ENCODE measurements around the gene ECSCR.
A peak's percentile ranks its signal among the peaks of the same experiment; 100 is the strongest.

ECSCR gene

DNA sequence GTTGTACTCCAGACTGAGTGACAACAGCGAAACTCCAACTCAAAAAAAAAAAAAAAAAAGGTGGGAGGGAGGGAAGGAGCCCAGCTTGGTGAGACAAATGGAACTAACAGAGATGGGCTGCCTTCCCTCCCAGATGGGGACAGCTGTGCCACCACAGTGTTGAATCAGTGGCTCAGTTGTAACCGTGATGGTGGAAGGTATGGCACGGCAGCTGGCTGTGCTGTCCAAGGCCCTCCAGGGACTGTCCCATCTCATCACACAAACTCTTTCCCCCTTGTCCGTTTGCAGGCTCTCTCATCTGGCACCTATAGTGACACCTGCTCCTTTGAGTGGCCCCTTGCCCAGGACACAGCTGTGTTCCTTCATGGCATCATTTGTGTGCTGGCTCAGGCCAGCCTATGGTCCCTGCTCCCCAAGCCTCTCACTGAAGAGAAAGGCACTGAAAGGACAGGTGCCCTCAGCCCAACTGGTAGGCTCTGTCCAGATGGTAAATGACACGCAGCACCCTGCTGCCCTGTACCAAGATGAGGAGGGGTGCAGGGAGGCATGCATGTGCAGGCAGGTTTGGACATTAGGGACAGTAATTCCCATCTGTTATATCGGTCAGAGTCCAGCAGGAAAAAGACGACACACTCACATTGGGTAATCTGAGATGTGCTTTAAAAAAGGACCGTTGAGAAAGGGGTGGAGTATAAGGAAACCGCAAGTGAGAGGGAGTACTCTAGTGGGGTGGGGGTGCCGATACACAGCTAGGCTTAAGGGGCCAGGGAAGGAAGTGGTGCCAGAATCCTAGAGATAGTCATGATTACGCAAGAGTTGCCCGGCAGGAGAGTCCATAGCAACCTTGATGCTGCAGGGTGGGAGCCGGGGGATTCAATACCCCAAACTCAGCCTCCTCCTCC, 12.6 kb upstream of the ECSCR start:
- DNase-seq (ENCODE audit: low read depth), result no peak

DNA sequence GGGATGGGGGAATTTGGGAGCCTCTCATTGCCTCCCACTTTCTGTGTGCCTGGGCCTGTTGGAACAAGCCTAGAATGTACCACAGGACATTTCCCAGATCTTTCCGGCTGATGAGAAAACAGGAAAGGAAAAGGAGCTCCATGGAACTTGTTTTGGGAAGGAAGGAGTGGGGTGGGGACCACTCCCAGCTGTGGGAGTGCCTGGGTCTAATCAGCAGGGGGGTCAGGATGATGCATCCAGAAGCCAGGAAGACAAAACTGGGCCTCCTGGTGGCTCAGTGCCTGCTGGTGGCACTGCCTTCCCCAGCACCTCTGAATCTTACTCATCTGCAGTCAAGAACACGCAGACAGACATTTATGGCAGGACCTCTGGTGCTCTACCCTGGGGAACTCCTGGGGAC, 11.0 kb upstream of the ECSCR start:
- DNase-seq (ENCODE audit: low read depth), result no peak

DNA sequence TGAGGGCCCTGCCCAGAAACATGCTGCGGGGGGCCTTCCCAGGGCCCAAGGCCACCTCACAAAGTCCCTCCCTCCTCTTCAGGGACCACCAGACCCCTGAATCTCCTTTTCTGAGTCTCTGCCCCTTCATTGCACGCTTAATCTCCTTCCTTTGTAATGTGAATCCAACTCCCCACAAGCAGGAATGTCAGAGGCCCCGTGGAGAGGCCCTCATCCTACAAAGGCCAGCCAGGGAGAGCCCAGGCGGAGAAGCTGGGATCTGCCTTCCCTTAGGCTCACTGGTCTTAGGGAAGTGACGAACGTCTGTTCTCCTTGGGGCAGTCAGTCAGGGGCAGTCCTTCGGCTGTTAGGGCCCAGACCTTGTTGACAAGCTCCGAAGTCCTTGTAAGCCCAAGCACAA, 10.6 kb upstream of the ECSCR start:
- DNase-seq (ENCODE audit: low read depth), result no peak

DNA sequence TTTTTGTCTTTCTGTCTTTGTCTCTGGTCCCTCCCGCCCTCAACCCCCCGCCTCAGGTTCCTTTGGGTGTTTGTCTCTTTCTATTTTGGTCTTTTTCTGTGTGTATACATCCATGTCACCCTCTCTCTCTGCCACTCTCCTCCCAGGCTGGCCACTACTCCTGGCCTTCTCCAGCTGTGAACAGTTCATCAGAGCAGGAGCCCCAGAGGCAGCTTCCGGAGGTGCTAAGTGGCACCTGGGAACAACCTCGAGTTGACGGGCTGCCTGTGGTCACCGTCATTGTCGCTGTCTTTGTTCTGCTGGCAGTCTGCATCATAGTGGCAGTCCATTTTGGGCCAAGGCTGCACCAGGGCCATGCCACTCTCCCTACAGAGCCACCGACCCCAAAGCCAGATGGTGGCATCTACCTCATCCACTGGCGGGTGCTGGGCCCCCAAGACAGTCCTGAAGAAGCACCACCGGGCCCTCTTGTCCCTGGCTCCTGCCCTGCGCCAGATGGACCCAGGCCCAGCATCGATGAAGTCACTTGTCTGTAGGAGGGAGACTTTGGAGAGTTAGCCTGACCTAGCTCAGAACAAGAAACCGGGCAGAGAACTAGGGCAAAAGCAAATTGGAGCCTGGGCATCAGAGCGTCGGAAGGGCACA, 10.0 kb upstream of the ECSCR start:
- no peak for DNase-seq (ENCODE audit: low read depth)

DNA sequence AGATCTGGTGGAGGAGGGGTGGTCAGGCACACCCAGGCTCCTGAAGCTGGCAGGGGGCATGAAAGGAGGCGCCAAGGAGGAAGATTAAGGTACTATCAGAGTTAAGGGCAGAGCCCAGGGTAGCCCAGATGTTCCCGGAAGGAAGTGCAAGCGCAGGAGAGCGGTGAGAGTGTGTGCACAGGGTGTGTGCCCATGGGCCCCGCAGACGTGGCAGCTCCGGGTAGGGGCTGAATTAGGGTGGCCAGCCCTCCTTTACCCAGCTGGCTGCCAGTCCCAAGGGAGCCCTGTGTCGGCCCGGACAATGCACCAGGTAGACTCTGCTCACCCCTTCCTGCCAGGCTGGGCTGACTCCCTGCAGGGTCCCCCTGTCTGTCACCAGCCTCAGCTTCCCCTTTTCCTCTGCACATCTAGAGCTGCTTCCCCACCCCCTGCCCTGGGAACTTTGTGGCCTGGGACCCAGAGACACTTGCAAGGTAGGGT, 8.3 kb upstream of the ECSCR start, which contains the start of gene SMIM33:
Gene SMIM33, plus strand, starts transcription at position 184 of the 480 bp plus-strand sequence. Its CDS starts 118 bp downstream, at position 302.
- peak; percentile 27 for DNase-seq (ENCODE audit: low read depth)

DNA sequence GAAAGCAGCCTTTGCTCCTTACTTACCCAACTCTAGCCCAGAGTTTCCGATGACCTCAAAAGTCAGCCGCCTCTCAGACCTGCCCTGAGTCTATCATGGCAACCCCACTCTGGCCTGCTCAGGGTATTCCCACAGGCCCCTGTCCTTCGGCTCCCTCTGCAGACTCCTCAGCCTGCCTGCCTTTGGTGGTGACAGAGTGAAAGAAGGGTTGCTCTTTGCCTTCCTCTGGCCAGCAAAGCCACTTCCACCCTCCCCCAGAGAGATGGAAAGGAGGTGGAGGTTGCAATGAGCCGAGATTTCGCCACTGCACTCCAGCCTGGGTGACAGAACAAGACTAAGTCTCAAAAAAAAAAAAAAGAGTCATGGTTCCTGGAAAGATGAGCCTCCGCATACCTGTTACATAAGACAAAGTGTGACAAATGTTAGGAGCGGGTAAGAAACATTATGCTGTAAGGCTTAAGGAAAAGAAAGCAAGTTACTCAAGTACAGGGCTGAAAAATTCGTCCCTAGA, 5.9 kb upstream of the ECSCR start:
- no peak for DNase-seq (ENCODE audit: low read depth)

DNA sequence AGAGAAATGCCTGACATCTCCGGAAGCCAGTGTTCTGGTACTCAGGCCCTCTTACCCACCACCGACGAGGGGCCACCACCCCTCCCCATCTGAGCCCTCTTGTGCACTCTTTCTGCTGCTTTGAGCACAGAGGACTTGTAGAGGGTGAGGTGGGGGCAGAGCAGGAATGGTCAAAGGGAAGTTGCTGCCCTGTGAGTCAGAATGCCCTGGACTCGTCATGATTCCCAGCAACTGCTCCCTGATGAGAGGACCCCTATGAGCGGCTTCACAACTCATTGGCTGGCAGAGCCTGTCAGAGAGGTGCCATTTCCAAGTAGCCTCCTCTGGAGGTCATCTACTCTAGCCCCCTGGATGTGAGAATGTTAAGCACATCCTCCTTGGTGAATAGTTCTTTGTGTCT, 845 bp downstream of the ECSCR start:
- no peak for DNase-seq (ENCODE audit: low read depth)

DNA sequence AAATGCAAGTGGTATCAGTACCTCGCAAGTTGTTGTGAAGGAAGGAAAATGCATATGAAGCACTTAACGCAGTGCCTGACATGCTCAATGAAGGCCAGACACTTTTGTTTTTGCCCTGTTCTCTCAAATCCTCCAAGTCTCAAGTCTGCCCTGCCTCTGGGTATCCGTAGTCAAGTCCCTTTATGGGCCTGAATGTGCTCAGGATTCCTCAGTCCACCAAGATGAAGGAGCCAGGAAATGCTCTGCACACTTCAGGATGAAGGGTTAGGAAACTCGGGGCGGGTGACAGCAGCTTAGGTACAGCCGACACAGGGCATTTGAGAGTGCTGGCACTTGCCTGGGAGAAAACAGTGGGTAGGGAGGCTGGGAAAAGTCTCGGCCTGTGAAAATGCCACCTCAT, 1.4 kb downstream of the ECSCR start:
- DNase-seq (ENCODE audit: low read depth), result no peak

DNA sequence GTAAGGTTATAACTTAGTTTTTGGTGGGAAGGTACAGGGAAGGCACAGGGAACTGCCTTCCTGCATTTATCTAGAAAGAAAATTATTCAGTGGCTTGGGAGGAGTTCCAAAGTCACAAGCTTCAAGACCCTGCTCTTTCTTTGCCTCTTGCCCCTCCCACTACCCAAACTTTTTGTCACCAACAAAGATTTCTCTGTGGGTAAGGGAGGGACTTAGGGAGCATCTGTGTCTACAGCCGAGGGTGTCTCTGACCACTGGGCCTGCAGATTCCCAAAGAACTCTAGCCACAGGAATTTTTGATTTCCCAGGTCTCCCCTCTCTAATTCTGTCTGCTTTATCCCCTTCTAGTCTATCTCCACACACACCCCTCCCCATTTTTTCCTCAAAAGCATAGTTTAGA, 2.1 kb downstream of the ECSCR start:
- no peak for DNase-seq (ENCODE audit: low read depth)

DNA sequence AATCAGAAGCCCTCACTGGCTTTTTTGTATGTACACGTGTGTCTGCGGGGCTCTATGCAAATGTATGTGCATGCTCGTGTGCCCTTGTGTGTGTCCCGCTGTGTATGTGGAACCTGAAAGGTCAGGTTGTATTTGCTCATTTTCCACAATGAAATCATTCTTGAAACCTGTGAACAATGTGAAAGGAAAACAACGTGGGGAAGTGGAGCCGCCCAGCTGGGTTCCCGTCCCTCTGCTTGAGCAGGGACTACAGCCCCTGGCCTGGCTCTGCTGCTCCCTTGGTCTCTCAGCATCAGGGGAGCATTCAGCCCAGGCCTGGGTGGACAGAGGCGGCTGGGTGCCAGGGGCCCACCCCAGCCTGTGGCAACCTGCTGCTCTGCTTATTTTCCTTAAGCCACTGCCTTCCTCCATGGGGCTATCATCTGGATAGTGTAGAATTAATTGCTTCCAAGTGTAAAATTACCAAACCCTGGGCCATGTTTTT, 3.0 kb downstream of the ECSCR start:
- DNase-seq (ENCODE audit: low read depth), result no peak

DNA sequence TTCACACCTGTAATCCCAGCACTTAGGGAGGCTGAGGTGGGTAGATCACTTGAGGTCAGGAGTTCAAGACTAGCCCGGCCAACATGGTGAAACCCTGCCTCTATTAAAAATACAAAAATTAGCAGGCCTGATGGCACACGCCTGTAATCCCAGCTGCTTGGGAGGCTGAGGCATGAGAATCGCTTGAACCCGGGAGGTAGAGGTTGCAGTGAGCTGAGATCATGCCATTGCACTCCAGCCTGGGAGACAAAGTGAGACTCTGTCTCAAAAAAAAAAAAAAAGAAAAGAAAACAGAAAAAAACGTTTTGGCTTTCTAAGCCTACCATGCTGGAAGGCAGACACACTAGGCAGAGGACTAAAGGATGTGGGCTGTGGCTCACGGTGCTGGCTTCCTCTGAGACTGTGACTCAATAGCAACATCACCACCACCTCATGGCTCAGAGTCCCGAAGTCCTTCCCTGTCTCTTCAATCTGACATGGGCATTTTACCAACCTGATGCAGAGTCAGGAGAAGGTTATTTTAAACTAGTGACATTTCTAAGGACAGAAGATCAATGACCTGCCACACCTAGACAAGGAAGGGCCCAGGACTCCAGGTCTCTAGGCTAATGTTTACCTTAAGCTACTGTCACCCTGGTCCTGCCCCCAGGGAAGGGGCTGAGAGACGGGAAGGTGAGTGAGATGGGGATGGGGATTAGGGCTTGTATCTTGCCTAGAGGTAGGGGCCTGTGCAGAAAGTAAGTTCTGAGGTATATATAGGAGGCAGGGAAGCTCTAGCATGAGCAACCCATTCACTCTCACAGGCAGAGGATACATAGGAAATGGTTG, 3.7 kb downstream of the ECSCR start:
- peak; percentile 84 for DNase-seq (ENCODE audit: low read depth)

DNA sequence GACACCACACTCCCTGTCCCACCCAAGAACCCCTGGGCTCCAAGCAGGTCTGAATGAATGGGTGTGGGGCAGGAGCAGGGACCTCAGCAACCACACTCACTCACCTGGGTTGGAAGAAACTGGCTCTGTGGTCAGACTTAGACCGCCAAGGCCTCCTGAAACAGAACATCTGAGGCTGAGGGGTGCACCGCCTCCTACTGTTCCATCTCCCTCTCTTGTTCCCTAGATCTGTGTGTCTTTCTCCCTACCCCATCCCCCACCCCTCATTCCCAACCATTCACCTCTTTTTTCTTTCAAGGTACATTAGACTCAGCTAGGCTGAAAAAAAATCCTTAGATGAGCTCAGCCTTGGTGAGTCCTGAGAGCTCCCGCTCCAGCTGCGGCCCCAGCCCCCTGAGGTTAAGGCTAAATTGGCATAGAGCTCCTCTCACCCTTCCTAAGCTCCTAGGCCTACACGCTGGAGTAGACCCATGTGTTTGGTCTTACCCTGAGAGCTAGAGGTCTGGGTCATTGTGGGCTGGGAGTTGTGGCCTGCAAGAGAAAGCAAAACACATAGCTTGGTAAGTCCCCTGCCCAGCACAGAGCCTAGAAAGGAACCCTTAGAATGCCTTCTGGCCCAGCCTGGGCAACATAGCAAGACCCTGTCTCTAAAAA, 4.8 kb downstream of the ECSCR start:
- no peak for DNase-seq (ENCODE audit: low read depth)

DNA sequence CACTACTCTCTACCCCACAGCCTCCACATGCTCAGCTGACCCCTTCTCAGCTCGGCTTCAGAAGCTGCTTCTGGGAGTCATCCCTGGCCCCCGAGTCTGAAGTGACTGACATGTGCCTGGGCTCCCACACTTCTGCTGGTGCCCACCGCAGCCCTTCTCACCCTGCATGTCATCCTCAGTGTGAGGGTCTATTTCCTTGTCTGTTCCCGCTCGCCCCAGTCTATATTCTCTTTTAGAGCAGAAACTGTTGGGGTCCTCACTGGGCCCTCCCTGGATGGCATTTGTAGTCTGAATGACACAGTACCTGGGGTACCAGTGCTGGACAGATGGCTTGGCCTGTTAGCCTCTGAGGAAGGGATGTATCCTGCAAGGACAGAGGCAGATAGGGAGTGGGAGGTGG, 5.3 kb downstream of the ECSCR start:
- no peak for DNase-seq (ENCODE audit: low read depth)

DNA sequence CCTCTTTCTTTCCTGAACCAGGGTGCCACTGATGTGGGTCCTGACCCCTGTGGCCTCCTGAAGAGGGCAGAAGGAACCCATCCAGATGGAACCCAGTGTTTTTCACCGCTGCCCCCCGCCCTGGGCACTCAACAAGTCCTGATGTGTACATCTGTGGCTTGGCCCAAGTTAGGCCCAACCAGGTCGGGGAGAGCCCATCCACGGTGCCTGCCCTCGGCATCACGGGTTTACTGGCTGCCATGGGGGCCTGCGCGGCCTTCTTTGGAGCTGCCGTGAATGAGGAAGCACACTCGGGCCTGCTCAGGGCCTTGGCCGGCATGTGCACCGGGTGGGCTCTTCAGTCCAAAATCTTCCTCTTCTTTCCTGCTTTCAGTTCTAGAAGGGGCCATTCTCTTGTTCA, 5.8 kb downstream of the ECSCR start:
- DNase-seq (ENCODE audit: low read depth), result no peak

DNA sequence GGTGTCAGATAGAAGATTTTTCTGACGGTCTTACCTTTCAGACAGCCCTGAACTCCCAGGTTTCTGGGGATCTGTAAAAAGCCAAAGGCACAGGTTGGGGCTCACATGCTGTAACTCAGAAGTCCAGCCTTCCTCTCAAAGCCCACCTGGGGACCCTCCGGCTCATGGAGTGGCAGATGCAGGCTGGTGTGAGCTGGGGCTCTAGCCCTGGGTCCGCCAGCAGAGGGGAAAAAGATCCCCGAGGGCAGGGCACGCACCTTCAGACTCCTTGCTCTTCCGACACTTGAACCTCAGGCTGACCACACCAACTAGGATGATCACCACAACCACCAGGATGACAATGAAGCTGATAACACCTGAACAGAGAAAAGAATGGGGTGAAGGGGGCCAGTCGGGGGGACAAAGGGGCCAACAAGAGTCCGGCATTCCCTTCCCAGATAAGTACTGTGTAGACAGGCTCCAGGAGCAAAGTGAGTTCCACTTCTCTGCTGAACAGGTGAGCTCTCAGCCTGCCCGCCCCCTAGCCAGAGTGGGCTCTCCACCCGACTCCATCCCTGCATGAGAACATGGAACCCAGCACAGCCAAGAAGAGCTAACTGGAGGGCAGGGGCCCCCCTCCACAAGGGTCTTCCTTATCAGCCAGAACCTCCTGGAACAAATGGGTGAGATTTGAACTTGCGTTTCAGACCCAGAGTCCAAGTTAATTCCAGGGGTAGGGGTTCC, 7.8 kb downstream of the ECSCR start:
- DNase-seq (ENCODE audit: low read depth), result no peak

DNA sequence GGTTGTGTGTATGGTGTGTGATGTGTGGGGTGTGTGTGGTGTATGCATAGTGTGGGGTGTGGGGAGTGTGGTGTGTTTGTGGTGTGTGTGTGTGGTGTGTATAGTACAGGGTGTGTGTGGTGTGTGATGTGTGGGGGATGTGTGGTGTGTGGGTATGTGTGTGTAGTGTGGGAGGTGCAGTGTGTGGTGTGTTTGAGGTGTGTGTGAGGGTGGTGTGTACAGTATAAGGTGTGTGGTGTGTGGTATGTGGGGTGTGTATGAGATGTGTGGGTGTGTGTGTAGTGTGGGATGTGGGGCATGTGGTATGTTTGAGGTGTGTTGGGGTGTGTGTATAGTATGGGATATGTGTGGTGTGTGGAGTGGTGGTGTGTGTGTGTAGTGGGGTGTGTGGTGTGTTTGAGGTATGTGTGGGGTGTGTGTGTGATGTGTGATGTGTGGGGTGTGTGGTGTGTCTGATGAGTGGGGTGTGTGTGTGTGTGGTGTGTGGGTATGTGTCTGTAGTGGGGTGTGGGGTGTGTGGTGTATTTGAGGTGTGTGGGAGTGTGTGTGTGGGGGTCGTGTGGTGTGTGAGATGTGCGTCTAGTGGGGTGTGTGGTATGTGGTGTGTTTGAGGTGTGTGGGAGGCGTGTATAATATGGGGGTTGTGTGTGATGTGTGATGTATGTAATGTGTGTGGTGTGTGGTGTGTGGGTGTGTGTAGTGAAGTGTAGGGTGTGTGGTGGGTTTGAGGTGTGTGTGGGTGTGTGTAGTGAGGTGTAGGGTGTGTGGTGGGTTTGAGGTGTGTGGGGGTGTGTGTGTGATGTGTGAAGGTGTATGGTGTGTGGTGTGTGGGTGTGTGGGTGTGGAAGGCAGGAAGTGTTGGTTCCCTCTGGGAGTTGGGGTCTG, 8.6 kb downstream of the ECSCR start:
- DNase-seq (ENCODE audit: low read depth), result no peak

DNA sequence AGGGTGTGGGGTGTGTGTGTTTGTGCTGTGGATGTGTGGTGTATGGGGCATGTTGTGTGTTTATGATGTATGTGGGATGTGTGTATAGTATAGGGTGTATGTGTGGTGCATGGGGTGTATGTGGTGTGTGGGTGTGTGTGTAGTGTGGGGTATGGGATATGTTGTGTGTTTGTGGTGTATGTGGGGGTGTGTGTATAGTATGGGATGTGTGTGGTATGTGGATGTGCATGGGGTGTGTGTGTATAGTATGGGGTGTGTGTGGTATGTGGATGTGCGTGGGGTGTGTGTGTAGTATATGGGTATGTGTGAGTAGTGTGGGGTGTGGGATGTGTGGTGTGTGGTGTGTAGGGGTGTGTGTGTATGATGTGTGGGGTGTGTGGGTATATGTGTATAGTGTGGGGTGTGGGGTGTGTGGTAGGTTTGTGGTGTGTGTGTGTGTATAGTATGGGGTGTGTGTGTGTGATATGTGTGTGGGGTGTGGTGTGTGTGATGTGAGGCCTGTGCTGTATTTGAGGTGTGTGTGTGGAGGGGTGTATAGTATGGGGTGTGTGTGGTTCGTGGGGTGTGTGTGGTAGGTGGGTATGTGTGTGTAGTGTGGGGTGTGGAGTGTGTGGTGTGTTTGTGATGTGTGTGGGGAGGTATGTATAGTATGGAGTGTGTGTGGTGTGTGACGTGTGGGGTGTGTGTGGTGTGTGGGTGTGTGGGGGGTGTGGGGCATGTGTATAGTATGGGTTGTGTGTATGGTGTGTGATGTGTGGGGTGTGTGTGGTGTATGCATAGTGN, 10.5 kb downstream of the ECSCR start:
- no peak for DNase-seq (ENCODE audit: low read depth)

DNA sequence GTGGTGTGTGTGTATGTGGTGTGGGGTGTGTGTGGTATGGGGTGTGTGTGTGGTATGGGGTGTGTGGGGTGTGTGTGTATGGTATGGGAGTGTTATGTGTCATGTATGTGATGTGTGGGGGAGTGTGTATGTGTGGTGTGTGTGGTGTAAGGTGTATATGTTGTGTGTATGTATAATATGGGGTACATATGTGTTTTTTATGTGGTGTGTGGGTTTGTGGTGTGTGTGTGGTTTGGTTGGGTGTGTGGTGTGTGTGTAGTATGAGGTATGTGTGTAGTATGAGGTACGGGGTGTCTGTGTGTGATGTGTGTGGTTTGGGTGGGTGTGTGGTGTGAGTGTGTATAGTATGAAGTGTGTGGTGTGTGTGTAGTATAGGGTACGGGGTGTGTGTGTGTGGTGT, 11.4 kb downstream of the ECSCR start:
- DNase-seq (ENCODE audit: low read depth), result no peak
